Astrocyte (in vitro differentiated cells and primary cell): ENCODE results near the gene SNAPC4. TPM values are rescaled to one million over a fixed set of nuclear protein-coding genes. Genes with fewer than 3 reads are reported as not detected.
A peak's percentile ranks its signal among the peaks of the same experiment; 100 is the strongest.

ENCODE experiments used
- DNase-seq: peaks from one replicate; pipeline ENCODE4 v3.0.0-alpha.2; 2010; ENCODE audit warnings: low read depth
- FAIRE-seq: peaks from 2 replicates; lab custom pipeline; 2011; peaks lifted over from hg19 to GRCh38; lab: Jason Lieb, UNC
- H2AFZ ChIP-seq: 2 replicates; pipeline ENCODE4 v1.6.0; 2012; ENCODE audit warnings: low read depth, low read length, inconsistent platforms
- H3K27ac ChIP-seq: 2 replicates; pipeline ENCODE4 v1.5.1; 2011; ENCODE audit warnings: low read depth, low read length, inconsistent platforms
- H3K27me3 ChIP-seq: 2 replicates; pipeline ENCODE4 v1.6.0; 2011; ENCODE audit warnings: low read length, inconsistent platforms; ENCODE audit not compliant: insufficient read depth
- H3K36me3 ChIP-seq: 2 replicates; pipeline ENCODE4 v1.5.1; 2011; ENCODE audit warnings: low read length, inconsistent platforms; ENCODE audit not compliant: insufficient read depth
- H3K4me1 ChIP-seq: 2 replicates; pipeline ENCODE4 v1.5.1; 2011; ENCODE audit warnings: low read length, inconsistent platforms; ENCODE audit not compliant: insufficient read depth
- H3K4me2 ChIP-seq: 2 replicates; pipeline ENCODE4 v1.6.0; 2012; ENCODE audit warnings: low read length, inconsistent platforms
- H3K4me3 ChIP-seq: 2 replicates; pipeline ENCODE4 v1.5.1; 2011; ENCODE audit warnings: low read depth, mild to moderate bottlenecking, low read length, inconsistent platforms; ENCODE audit not compliant: insufficient read depth
- H3K79me2 ChIP-seq: 2 replicates; pipeline ENCODE4 v1.6.0; 2012; ENCODE audit warnings: mild to moderate bottlenecking, low read length, inconsistent platforms; ENCODE audit not compliant: insufficient read depth
- H3K9ac ChIP-seq: 2 replicates; pipeline ENCODE4 v1.6.0; 2012; ENCODE audit warnings: mild to moderate bottlenecking, low read length, inconsistent platforms
- H3K9me3 ChIP-seq: 2 replicates; pipeline ENCODE4 v1.5.1; 2012; ENCODE audit warnings: low read depth, mild to moderate bottlenecking, low read length, inconsistent platforms; ENCODE audit not compliant: insufficient read depth
- H4K20me1 ChIP-seq: 2 replicates; pipeline ENCODE4 v1.6.0; 2012; ENCODE audit warnings: low read length, inconsistent platforms; ENCODE audit not compliant: insufficient read depth
- H3K27ac Mint-ChIP-seq: one replicate; pipeline ENCODE4 v1.8.0; 2021; ENCODE audit warnings: mild to moderate bottlenecking, mixed read lengths; ENCODE audit not compliant: unreplicated experiment
- H3K27me3 Mint-ChIP-seq: one replicate; pipeline ENCODE4 v1.8.0; 2021; ENCODE audit warnings: low read depth, mixed read lengths; ENCODE audit not compliant: unreplicated experiment
- H3K36me3 Mint-ChIP-seq: one replicate; pipeline ENCODE4 v1.8.0; 2021; ENCODE audit warnings: low read depth, mixed read lengths; ENCODE audit not compliant: unreplicated experiment
- H3K4me1 Mint-ChIP-seq: one replicate; pipeline ENCODE4 v1.8.0; 2021; ENCODE audit warnings: low read depth, mixed read lengths; ENCODE audit not compliant: unreplicated experiment
- H3K4me3 Mint-ChIP-seq: one replicate; pipeline ENCODE4 v1.8.0; 2021; ENCODE audit warnings: mild to moderate bottlenecking, moderate library complexity, mixed read lengths; ENCODE audit not compliant: unreplicated experiment
- H3K9me3 Mint-ChIP-seq: one replicate; pipeline ENCODE4 v1.8.0; 2021; ENCODE audit warnings: mild to moderate bottlenecking, mixed read lengths; ENCODE audit not compliant: unreplicated experiment
- EZH2 ChIP-seq: IDR thresholded peaks from 2 replicates; pipeline ENCODE4 v1.6.1; 2012; ENCODE audit warnings: mild to moderate bottlenecking, low read length, inconsistent platforms; ENCODE audit not compliant: insufficient read depth
- total RNA-seq: library from RNA; stranded (reverse); gene quantifications from 2 replicates; pipeline ENCODE4 v1.2.1, GENCODE V29; 2021
- TF ChIP-seq, protein P1 (sequence below): IDR thresholded peaks from 2 replicates; pipeline ENCODE4 v1.5.1; 2011; ENCODE audit warnings: low read depth, mild to moderate bottlenecking, inconsistent platforms, low read length, moderate library complexity; ENCODE audit not compliant: insufficient read depth

Gene SNAPC4
- total RNA-seq, 1 donor from 2014 or later: 18.6 TPM

DNA sequence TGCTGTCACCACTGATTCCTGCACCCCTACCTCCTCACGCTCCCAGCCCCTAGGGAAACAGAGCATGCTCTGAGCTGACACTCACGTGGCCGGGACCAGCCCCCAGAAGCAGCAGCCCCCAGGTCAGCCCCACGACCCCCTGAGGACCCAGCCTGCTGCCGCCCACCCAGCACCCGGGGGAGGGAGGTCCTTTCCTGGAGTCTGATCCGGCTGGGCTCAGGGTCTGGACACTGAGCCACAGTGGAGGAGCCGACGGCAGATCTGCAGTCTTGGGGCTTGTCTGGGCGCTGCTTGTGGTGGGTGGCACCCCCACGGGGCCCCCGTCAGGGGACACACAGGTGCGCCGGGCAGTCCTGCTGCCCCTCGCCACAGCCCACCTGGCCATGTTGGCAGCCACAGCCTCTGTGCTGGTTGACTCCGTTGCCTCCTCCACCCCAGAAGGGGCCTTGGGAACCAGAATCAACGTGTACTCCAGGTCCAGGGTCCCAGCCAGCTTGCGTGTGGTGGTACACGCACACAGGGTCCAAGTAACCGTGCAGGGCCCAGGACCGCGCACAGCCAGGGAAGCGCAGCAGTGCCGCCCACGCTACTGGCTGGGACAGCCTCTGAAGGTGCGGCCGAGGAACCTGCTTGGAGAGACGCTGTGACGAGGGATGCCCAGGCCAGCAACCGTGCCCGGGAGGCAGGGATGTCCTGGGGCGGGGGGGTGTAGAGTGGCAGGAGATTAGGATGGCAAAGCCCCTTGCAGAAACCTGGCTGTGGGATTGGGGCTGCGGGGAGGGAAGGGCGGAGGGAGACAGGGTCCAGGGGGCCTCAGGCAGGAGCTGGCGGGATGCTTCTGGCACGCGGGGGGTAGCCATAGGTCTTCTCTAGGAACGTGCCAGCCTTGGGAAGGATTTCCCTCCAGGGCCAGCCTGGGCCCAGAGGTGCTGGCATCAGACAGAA lies 39.9 kb downstream of the SNAPC4 start:
- Histone ChIP-seq H2AFZ (no peak overlapping the region), H3K36me3 (no peaks in the 10 kb centered on the region), H3K27ac (no peak overlapping the region), H3K4me3 (no peak overlapping the region), H3K27me3 (no peaks in the 10 kb centered on the region), H4K20me1 (peaks cover 21% of the 10 kb centered on the region), H3K4me2 (no peak overlapping the region), H3K9me3 (no peaks in the 10 kb centered on the region), H3K4me1 (peaks cover 30% of the 10 kb centered on the region), H3K79me2 (peaks cover 10% of the 10 kb centered on the region), H3K9ac (no peak overlapping the region)
- Mint-ChIP-seq H3K4me1 (peaks cover 2% of the 10 kb centered on the region), H3K36me3 (no peaks in the 10 kb centered on the region), H3K27ac (peak overlapping the region; percentile 58), H3K4me3 (no peak overlapping the region), H3K9me3 (no peaks in the 10 kb centered on the region), H3K27me3 (no peaks in the 10 kb centered on the region)
- no peak for DNase-seq
- TF ChIP-seq EZH2: no peak
- TF ChIP-seq, protein P1, sequence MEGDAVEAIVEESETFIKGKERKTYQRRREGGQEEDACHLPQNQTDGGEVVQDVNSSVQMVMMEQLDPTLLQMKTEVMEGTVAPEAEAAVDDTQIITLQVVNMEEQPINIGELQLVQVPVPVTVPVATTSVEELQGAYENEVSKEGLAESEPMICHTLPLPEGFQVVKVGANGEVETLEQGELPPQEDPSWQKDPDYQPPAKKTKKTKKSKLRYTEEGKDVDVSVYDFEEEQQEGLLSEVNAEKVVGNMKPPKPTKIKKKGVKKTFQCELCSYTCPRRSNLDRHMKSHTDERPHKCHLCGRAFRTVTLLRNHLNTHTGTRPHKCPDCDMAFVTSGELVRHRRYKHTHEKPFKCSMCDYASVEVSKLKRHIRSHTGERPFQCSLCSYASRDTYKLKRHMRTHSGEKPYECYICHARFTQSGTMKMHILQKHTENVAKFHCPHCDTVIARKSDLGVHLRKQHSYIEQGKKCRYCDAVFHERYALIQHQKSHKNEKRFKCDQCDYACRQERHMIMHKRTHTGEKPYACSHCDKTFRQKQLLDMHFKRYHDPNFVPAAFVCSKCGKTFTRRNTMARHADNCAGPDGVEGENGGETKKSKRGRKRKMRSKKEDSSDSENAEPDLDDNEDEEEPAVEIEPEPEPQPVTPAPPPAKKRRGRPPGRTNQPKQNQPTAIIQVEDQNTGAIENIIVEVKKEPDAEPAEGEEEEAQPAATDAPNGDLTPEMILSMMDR: no peak
- FAIRE-seq: no peak

GRCh38 chr9:136358888-136359287 lies 41.1 kb downstream of the SNAPC4 start:
- DNase-seq: no peak
- Histone ChIP-seq H2AFZ (no peak overlapping the region), H3K27me3 (no peaks in the 10 kb centered on the region), H3K27ac (no peak overlapping the region), H3K4me2 (no peak overlapping the region), H3K9me3 (no peaks in the 10 kb centered on the region), H3K4me1 (peaks cover 34% of the 10 kb centered on the region), H3K4me3 (no peak overlapping the region), H3K79me2 (peaks cover 10% of the 10 kb centered on the region), H3K36me3 (no peaks in the 10 kb centered on the region), H4K20me1 (peaks cover 26% of the 10 kb centered on the region), H3K9ac (no peak overlapping the region)
- Mint-ChIP-seq H3K27ac (no peak overlapping the region), H3K4me1 (peaks cover 7% of the 10 kb centered on the region), H3K27me3 (no peaks in the 10 kb centered on the region), H3K9me3 (no peaks in the 10 kb centered on the region), H3K36me3 (no peaks in the 10 kb centered on the region), H3K4me3 (no peak overlapping the region)
- no peak for TF ChIP-seq EZH2
- TF ChIP-seq, protein P1: no peak
- FAIRE-seq: no peak

- Histone ChIP-seq H3K4me3 (no peak overlapping the region), H3K36me3 (no peaks in the 10 kb centered on the region), H3K27me3 (no peaks in the 10 kb centered on the region), H3K9me3 (no peaks in the 10 kb centered on the region), H3K27ac (no peak overlapping the region), H3K9ac (no peak overlapping the region), H2AFZ (no peak overlapping the region), H3K79me2 (peaks cover 10% of the 10 kb centered on the region), H3K4me1 (peaks cover 32% of the 10 kb centered on the region), H4K20me1 (peaks cover 32% of the 10 kb centered on the region), H3K4me2 (no peak overlapping the region)
- no peak for DNase-seq
- no peak overlapping the region for H3K27ac Mint-ChIP-seq
- TF ChIP-seq, protein P1: no peak
- TF ChIP-seq EZH2: no peak
- H3K27me3 Mint-ChIP-seq: no peaks in the 10 kb centered on the region
- H3K4me1 Mint-ChIP-seq: peaks cover 7% of the 10 kb centered on the region
- H3K9me3 Mint-ChIP-seq: no peaks in the 10 kb centered on the region
- H3K36me3 Mint-ChIP-seq: no peaks in the 10 kb centered on the region
- FAIRE-seq: no peak
- no peak overlapping the region for H3K4me3 Mint-ChIP-seq
Measured at GRCh38 chr9:136358016-136358415, 42.0 kb downstream of the SNAPC4 start.
